GM23338 (cell line): Measurements from ENCODE around the gene USP2. TPM values are rescaled to one million over a fixed set of nuclear protein-coding genes. Genes with fewer than 3 reads are reported as not detected.

Experiments used
- ATAC-seq: fragments of 200-7000 bp; cut with Tn5 transposase; 3 replicates; pipeline ENCODE4 v1.9.1; 2020
- DNase-seq: peaks from one replicate; pipeline ENCODE4 v3.0.0-alpha.2; 2015; ENCODE audit warnings: low spot score
- H2AFZ ChIP-seq: fragments of 200-600 bp; sonication (generic); 2 replicates; pipeline ENCODE4 v1.8.0; 2016; ENCODE audit warnings: antibody characterized with exemption, mild to moderate bottlenecking, moderate library complexity
- H3F3A ChIP-seq: fragments of 200-600 bp; sonication (generic); replicated peaks from 2 replicates; pipeline ENCODE4 v1.8.0; 2017; ENCODE audit warnings: antibody characterized with exemption, mixed run types, low read depth
- H3K27ac ChIP-seq: fragments of 200-600 bp; sonication (generic); 2 replicates; pipeline ENCODE4 v1.6.1; 2016; ENCODE audit warnings: low read depth
- H3K27me3 ChIP-seq: fragments of 200-600 bp; sonication (generic); 2 replicates; pipeline ENCODE4 v1.8.0; 2016; ENCODE audit warnings: mild to moderate bottlenecking, mixed run types, moderate library complexity; ENCODE audit not compliant: insufficient read depth
- H3K36me3 ChIP-seq: fragments of 200-600 bp; sonication (generic); 2 replicates; pipeline ENCODE4 v1.8.0; 2016; ENCODE audit warnings: mild to moderate bottlenecking; ENCODE audit not compliant: insufficient read depth
- H3K4me1 ChIP-seq: fragments of 200-600 bp; sonication (generic); 2 replicates; pipeline ENCODE4 v1.8.0; 2016; ENCODE audit warnings: mild to moderate bottlenecking, moderate library complexity; ENCODE audit not compliant: insufficient read depth
- H3K4me2 ChIP-seq: fragments of 200-600 bp; sonication (generic); 2 replicates; pipeline ENCODE4 v1.7.1; 2017; ENCODE audit warnings: mixed run types
- H3K4me3 ChIP-seq: fragments of 200-600 bp; sonication (generic); 2 replicates; pipeline ENCODE4 v1.6.1; 2016; ENCODE audit warnings: mixed run types
- H3K79me2 ChIP-seq: fragments of 200-600 bp; sonication (generic); replicated peaks from 2 replicates; pipeline ENCODE4 v1.8.0; 2017; ENCODE audit warnings: mild to moderate bottlenecking; ENCODE audit not compliant: insufficient read depth
- H3K9me2 ChIP-seq: fragments of 200-600 bp; sonication (generic); 2 replicates; pipeline ENCODE4 v1.8.0; 2017; ENCODE audit not compliant: insufficient read depth
- H4K20me1 ChIP-seq: fragments of 200-600 bp; sonication (generic); replicated peaks from 2 replicates; pipeline ENCODE4 v1.8.0; 2017; ENCODE audit warnings: mild to moderate bottlenecking; ENCODE audit not compliant: insufficient read depth
- H3K27ac Mint-ChIP-seq: 2 replicates; pipeline ENCODE4 v1.8.0; 2020; ENCODE audit warnings: inconsistent platforms, mild to moderate bottlenecking, moderate library complexity, mixed read lengths
- H3K27me3 Mint-ChIP-seq: 3 replicates; pipeline ENCODE4 v1.8.0; 2022; ENCODE audit warnings: low read depth, mild to moderate bottlenecking, moderate library complexity, mixed read lengths, inconsistent platforms; ENCODE audit not compliant: insufficient read depth, poor library complexity
- H3K36me3 Mint-ChIP-seq: 3 replicates; pipeline ENCODE4 v1.8.0; 2021; ENCODE audit warnings: low read depth, mild to moderate bottlenecking, inconsistent platforms, moderate library complexity, mixed read lengths
- H3K4me1 Mint-ChIP-seq: 3 replicates; pipeline ENCODE4 v1.8.0; 2020; ENCODE audit warnings: mild to moderate bottlenecking, inconsistent platforms, mixed read lengths
- H3K4me3 Mint-ChIP-seq: 3 replicates; pipeline ENCODE4 v1.8.0; 2021; ENCODE audit warnings: moderate library complexity, mild to moderate bottlenecking, inconsistent platforms, mixed read lengths
- H3K9me3 Mint-ChIP-seq: 3 replicates; pipeline ENCODE4 v1.8.0; 2020; ENCODE audit warnings: moderate library complexity, mild to moderate bottlenecking, inconsistent platforms, mixed read lengths
- CREB1 ChIP-seq: fragments of 250-450 bp; sonication (Bioruptor Pico); IDR thresholded peaks from 2 replicates; pipeline ENCODE4 v1.5.0; 2020; ENCODE audit warnings: low read depth, mild to moderate bottlenecking, moderate library complexity
- EZH2phosphoT487 ChIP-seq: fragments of 200-600 bp; sonication (generic); IDR thresholded peaks from one replicate; pipeline ENCODE4 v1.8.1; 2018; ENCODE audit warnings: antibody characterized with exemption; ENCODE audit not compliant: unreplicated experiment
- JUNB ChIP-seq: IDR thresholded peaks from one replicate; pipeline ENCODE4 v1.6.1; 2016; ENCODE audit warnings: antibody characterized with exemption; ENCODE audit not compliant: unreplicated experiment
- POLR2AphosphoS5 ChIP-seq: IDR thresholded peaks from 2 replicates; pipeline ENCODE4 v1.6.1; 2016; ENCODE audit warnings: antibody characterized with exemption, low read depth
- REST ChIP-seq: IDR thresholded peaks from one replicate; pipeline ENCODE4 v1.6.1; 2018; ENCODE audit warnings: antibody characterized with exemption; ENCODE audit not compliant: unreplicated experiment
- ZNF462 ChIP-seq: fragments of 250-450 bp; sonication (Bioruptor Pico); IDR thresholded peaks from 2 replicates; pipeline ENCODE4 v1.5.0; 2020; ENCODE audit warnings: mild to moderate bottlenecking, moderate library complexity
- polyA plus RNA-seq: library from polyadenylated mRNA; unstranded; fragments of >200 nt; fragmentation: Nextera tagmentation; extraction: Ambion mirVana; gene quantifications from 2 replicates; pipeline ENCODE4 v1.2.1, GENCODE V29; 2016
- total RNA-seq: library from RNA; depleted of rRNA; stranded (reverse); fragments of >200 nt; shearing (Covaris generic); gene quantifications from 2 replicates; pipeline ENCODE4 v1.2.3, GENCODE V29; 2014

The USP2 gene
- total and polyA plus RNA-seq, 2 experiments from 2014 or later: 4.9 to 5.0 TPM

GRCh38 chr11:119376197-119376847 is 5.2 kb downstream of the USP2 start (continued):
- TF ChIP-seq ZNF462 (CRISPR knock-in tag): no peak
- no peak for TF ChIP-seq CREB1 (CRISPR knock-in tag)
- no peak for TF ChIP-seq POLR2AphosphoS5
- no peak for TF ChIP-seq EZH2phosphoT487

DNA sequence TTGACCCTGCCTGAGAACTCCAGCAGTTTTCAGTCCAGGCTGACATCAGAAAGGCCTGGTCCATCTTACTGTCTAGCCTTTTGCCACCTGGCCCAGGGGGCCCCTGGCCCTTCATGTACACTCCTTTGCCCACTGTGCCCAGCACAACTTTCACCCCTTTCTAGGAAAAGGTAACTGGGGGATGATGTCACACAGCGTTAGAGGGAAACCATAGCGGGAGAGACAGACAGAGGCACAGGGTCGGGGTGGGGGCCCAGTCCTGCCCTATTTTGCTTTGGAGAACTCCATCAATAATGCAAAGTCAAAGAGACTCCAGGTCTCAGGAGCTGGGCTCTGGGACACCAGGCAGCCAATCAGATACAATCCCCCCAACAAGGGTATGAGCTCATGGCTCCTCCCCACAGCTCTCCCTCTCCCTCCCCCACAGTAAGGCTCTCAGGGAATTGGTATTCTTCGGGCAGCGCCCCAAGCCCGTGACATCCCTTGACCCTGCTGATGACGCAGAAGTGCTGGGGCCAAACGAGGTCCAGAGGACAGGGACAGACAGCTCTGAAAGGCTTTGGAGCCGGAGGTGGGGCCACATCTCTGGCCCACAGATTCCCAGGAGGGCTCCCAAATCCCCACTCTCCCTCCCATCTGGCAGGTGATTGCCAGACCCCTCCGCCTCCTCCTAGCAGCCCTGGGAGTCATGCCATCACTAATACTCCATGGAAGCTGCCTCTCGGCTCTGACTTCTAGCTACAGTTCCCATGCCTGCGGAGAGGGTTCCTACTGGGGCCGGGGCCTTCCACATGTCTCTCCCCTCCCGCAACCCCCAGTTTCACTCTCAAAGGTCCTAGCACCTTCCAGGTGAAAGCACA is 5.9 kb downstream of the USP2 start:
- 0 out of 2 replicates have a peak, but pooled peaks cover 3% of the 10 kb centered on the region for H3F3A ChIP-seq
- H3K27me3 ChIP-seq: peaks cover 15% of the 10 kb centered on the region
- Mint-ChIP-seq H3K9me3 (no peaks in the 10 kb centered on the region), H3K27ac (no peak overlapping the region), H3K4me1 (peaks cover 65% of the 10 kb centered on the region), H3K27me3 (peaks cover 20% of the 10 kb centered on the region), H3K4me3 (no peak overlapping the region), H3K36me3 (no peaks in the 10 kb centered on the region)
- H3K4me2 ChIP-seq: peak overlapping the region; percentile 53; the same call in 1 of the 2 replicates
- no peaks in the 10 kb centered on the region for H3K79me2 ChIP-seq
- H3K27ac ChIP-seq: no peak overlapping the region
- no peak overlapping the region for H2AFZ ChIP-seq
- H3K9me2 ChIP-seq: no peaks in the 10 kb centered on the region
- H3K4me1 ChIP-seq: peaks cover 49% of the 10 kb centered on the region
- H4K20me1 ChIP-seq: no peaks in the 10 kb centered on the region
- DNase-seq (peak; percentile 48), ATAC-seq (peak; percentile 26)
- no peak overlapping the region for H3K4me3 ChIP-seq
- no peaks in the 10 kb centered on the region for H3K36me3 ChIP-seq
- TF ChIP-seq JUNB (no peak), POLR2AphosphoS5 (no peak), REST (no peak)
